Measurements from ENCODE around the gene CORO2A.

The CORO2A gene

GRCh38 chr9:98185611-98186171 is 6.7 kb downstream of the CORO2A start:
- TF ChIP-seq CTCF (IDR thresholded peaks at IDR 0.05; ENCODE audit: borderline replicate concordance, insufficient read depth, low read depth, low read length) = no peak
- H3K4me3 ChIP-seq (ENCODE audit: low read depth, low read length) = no peak overlapping the region

- no peak for TF ChIP-seq CTCF (IDR thresholded peaks at IDR 0.05; ENCODE audit: borderline replicate concordance, insufficient read depth, low read depth, low read length)
- no peak overlapping the region for H3K4me3 ChIP-seq (ENCODE audit: low read depth, low read length)
These were observed 7.3 kb downstream of the CORO2A start for GRCh38 chr9:98185021-98185567.

- no peak for TF ChIP-seq CTCF (IDR thresholded peaks at IDR 0.05; ENCODE audit: borderline replicate concordance, insufficient read depth, low read depth, low read length)
- H3K4me3 ChIP-seq (ENCODE audit: low read depth, low read length) = no peak overlapping the region
These were observed 8.1 kb downstream of the CORO2A start for GRCh38 chr9:98184326-98184725.

GRCh38 chr9:98182889-98183599 is 9.4 kb downstream of the CORO2A start:
- no peak for TF ChIP-seq CTCF (IDR thresholded peaks at IDR 0.05; ENCODE audit: borderline replicate concordance, insufficient read depth, low read depth, low read length)
- H3K4me3 ChIP-seq (ENCODE audit: low read depth, low read length) = no peak overlapping the region

- no peak overlapping the region for H3K4me3 ChIP-seq (ENCODE audit: low read depth, low read length)
- TF ChIP-seq CTCF (IDR thresholded peaks at IDR 0.05; ENCODE audit: borderline replicate concordance, insufficient read depth, low read depth, low read length) = no peak
These were observed 10.2 kb downstream of the CORO2A start for GRCh38 chr9:98182069-98182820.

- no peak overlapping the region for H3K4me3 ChIP-seq (ENCODE audit: low read depth, low read length)
- no peak for TF ChIP-seq CTCF (IDR thresholded peaks at IDR 0.05; ENCODE audit: borderline replicate concordance, insufficient read depth, low read depth, low read length)
These were observed 10.7 kb downstream of the CORO2A start for GRCh38 chr9:98181746-98182068.

Data from GM12875 (cell line).